ENCODE results near the gene PIP4K2A. TPM values are rescaled to one million over a fixed set of nuclear protein-coding genes. Genes with fewer than 3 reads are reported as not detected.
"Not testable (repeated sequence)": the region's sequence is repeated elsewhere in the genome, so short reads cannot be mapped to it uniquely, and the experiment has no call there.

PIP4K2A gene
- total and polyA plus RNA-seq, 5 donors from 2014 or later = 41.3 to 156 (median 55.2) TPM

DNA sequence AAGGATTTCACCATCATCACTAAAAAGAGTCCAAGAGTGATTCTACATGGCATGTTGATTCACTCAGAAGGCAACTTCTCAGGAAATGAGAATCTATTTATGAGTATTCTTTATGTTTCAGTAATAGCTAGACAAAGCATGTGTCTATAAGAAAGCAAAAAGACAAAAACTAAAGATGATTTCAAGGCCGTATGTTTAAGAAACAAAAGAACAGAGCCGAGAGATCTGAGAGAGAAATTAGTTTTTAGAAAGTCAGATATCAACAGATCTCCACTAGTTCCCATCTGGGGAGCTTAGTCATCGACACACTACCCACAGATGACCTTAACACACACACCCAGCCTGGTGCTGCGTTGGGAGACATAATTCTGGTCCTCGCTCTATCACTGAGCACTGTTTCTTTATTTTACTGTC is 21.0 kb downstream of the PIP4K2A start:
- no peaks in the 10 kb centered on the region for H3K9me3 ChIP-seq (ENCODE audit: control insufficient read depth in 2 of 2, low read length in 2 of 2)
- DNase-seq (peak in 1 of 3 donors; percentile 37), ATAC-seq (ENCODE audit: low read depth in 2 of 2) (peak; percentile 69 to 74)
- H3K27me3 ChIP-seq (ENCODE audit: control insufficient read depth, insufficient read depth, low read length) = no peaks in the 10 kb centered on the region
- H3K27ac ChIP-seq (ENCODE audit: insufficient read depth, low read length, poor library complexity, severe bottlenecking) = peak overlapping the region; percentile 66
- peak overlapping the region; percentile 2 to 84 (median 70) for H3K4me3 Mint-ChIP-seq
- peaks cover 56 to 96% (median 73%) of the 10 kb centered on the region in 4 donors for H3K4me1 Mint-ChIP-seq
- no peaks in the 10 kb centered on the region for H3K9me3 Mint-ChIP-seq
- H3K4me3 ChIP-seq (ENCODE audit: low read depth, low read length) = peak overlapping the region; percentile 67
- no peaks in the 10 kb centered on the region for H3K36me3 Mint-ChIP-seq
- H3K27ac Mint-ChIP-seq = peak overlapping the region; percentile 83 to 94 (median 94)
- H3K4me1 ChIP-seq (ENCODE audit: control insufficient read depth, insufficient read depth, low read length, poor library complexity, severe bottlenecking) = peaks cover 77% of the 10 kb centered on the region
- H3K27me3 Mint-ChIP-seq = no peaks in the 10 kb centered on the region
- H3K36me3 ChIP-seq (ENCODE audit: control insufficient read depth, insufficient read depth, low read length) = peaks cover 6% of the 10 kb centered on the region

DNA sequence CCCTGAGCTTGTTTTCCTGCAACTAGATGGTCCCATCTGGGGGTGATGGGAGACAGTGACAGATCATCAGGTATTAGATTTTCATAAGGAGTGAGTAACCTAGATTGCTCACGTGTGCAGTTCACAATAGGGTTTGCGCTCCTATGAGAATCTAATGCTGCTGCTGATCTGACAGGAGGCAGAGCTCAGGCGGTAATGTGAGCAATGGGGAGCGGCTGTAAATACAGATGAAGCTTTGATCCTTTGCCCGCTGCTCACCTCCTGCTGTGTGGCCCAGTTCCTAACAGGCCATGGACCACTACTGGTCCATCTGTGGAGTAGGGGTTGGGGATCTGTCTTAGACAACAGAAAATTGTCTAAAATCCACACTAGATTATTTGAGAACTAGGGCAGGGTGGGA is 22.3 kb downstream of the PIP4K2A start:
- not testable (repeated sequence) for H3K27me3 Mint-ChIP-seq; H3K4me3 ChIP-seq (ENCODE audit: low read depth, low read length); ATAC-seq (ENCODE audit: low read depth in 2 of 2); H3K36me3 ChIP-seq (ENCODE audit: control insufficient read depth, insufficient read depth, low read length); H3K36me3 Mint-ChIP-seq; H3K9me3 Mint-ChIP-seq; H3K27me3 ChIP-seq (ENCODE audit: control insufficient read depth, insufficient read depth, low read length); DNase-seq; H3K9me3 ChIP-seq (ENCODE audit: control insufficient read depth in 2 of 2, low read length in 2 of 2)
- Mint-ChIP-seq H3K4me3 (peak overlapping the region in 3 of 4 donors; percentile 2 to 36 (median 15)), H3K4me1 (peaks cover 65 to 96% (median 81%) of the 10 kb centered on the region in 4 donors), H3K27ac (peak overlapping the region; percentile 78 to 94 (median 94))
- H3K27ac ChIP-seq (ENCODE audit: insufficient read depth, low read length, poor library complexity, severe bottlenecking) = peak overlapping the region; percentile 50
- peaks cover 77% of the 10 kb centered on the region for H3K4me1 ChIP-seq (ENCODE audit: control insufficient read depth, insufficient read depth, low read length, poor library complexity, severe bottlenecking)

DNA sequence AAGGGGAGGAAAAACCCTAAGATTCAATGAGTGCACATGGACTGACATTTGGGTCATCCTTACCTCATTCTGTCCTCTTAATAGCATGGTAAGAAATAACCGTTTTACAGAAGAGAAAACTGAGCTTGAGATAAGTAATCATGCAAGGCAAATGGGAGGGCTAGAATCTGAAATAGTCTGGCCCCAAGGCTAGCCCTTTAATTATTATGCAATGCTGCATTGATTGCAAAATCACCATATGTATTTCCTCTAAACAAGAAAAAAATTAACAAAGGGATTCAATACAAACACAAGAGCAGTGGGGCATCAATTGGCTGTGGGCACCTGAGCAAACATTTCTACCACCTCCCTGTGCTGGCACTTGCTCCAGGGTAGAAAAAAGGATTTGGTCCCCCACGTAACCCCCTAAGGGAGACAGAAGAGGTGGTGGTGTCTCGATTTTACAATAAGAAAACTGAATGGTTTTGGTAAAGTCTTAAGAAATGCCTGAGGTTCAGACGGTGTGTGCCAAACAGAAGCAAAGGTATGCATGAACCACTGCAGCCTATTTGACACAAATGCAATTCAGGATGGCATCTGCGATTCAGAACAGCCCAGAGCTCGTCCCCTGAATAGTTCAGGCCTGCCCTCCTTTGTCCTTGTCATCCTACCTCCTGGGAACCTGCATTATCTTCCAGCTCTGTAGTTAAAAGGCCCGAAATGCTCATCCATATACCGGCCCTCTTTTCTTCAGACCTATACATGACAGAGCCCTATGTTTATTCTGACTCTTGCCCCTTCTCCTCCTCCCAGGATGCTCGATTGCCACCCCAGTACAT is 23.6 kb downstream of the PIP4K2A start:
- Histone ChIP-seq H3K27ac (ENCODE audit: insufficient read depth, low read length, poor library complexity, severe bottlenecking) (peak overlapping the region; percentile 57), H3K4me1 (ENCODE audit: control insufficient read depth, insufficient read depth, low read length, poor library complexity, severe bottlenecking) (peaks cover 83% of the 10 kb centered on the region), H3K36me3 (ENCODE audit: control insufficient read depth, insufficient read depth, low read length) (no peaks in the 10 kb centered on the region), H3K4me3 (ENCODE audit: low read depth, low read length) (peak overlapping the region; percentile 51), H3K9me3 (ENCODE audit: control insufficient read depth in 2 of 2, low read length in 2 of 2) (no peaks in the 10 kb centered on the region), H3K27me3 (ENCODE audit: control insufficient read depth, insufficient read depth, low read length) (no peaks in the 10 kb centered on the region)
- peak overlapping the region; percentile 12 to 59 (median 22) for H3K4me3 Mint-ChIP-seq
- H3K36me3 Mint-ChIP-seq = peaks cover 3% of the 10 kb centered on the region
- ATAC-seq (ENCODE audit: low read depth in 2 of 2) = no peak
- DNase-seq = no peak
- H3K9me3 Mint-ChIP-seq = no peaks in the 10 kb centered on the region
- peak overlapping the region; percentile 82 to 95 (median 94) for H3K27ac Mint-ChIP-seq
- H3K4me1 Mint-ChIP-seq = peaks cover 60 to 99% (median 83%) of the 10 kb centered on the region in 4 donors
- no peaks in the 10 kb centered on the region for H3K27me3 Mint-ChIP-seq

GRCh38 chr10:22690158-22690557 is 24.2 kb downstream of the PIP4K2A start:
- H3K27ac ChIP-seq (ENCODE audit: insufficient read depth, low read length, poor library complexity, severe bottlenecking) = peak overlapping the region; percentile 51
- H3K36me3 Mint-ChIP-seq = peaks cover 3% of the 10 kb centered on the region
- H3K4me1 ChIP-seq (ENCODE audit: control insufficient read depth, insufficient read depth, low read length, poor library complexity, severe bottlenecking) = peaks cover 89% of the 10 kb centered on the region
- H3K27me3 ChIP-seq (ENCODE audit: control insufficient read depth, insufficient read depth, low read length) = no peaks in the 10 kb centered on the region
- no peak for DNase-seq
- H3K4me3 Mint-ChIP-seq = peak overlapping the region in 1 of 4 donors; percentile 31
- no peak for ATAC-seq (ENCODE audit: low read depth in 2 of 2)
- H3K36me3 ChIP-seq (ENCODE audit: control insufficient read depth, insufficient read depth, low read length) = no peaks in the 10 kb centered on the region
- H3K27me3 Mint-ChIP-seq = no peaks in the 10 kb centered on the region
- H3K27ac Mint-ChIP-seq = peak overlapping the region in 2 of 3 donors; percentile 94 to 95
- H3K9me3 ChIP-seq (ENCODE audit: control insufficient read depth in 2 of 2, low read length in 2 of 2) = no peaks in the 10 kb centered on the region
- peak overlapping the region; percentile 51 for H3K4me3 ChIP-seq (ENCODE audit: low read depth, low read length)
- no peaks in the 10 kb centered on the region for H3K9me3 Mint-ChIP-seq
- peaks cover 56 to 99% (median 83%) of the 10 kb centered on the region in 4 donors for H3K4me1 Mint-ChIP-seq

DNA sequence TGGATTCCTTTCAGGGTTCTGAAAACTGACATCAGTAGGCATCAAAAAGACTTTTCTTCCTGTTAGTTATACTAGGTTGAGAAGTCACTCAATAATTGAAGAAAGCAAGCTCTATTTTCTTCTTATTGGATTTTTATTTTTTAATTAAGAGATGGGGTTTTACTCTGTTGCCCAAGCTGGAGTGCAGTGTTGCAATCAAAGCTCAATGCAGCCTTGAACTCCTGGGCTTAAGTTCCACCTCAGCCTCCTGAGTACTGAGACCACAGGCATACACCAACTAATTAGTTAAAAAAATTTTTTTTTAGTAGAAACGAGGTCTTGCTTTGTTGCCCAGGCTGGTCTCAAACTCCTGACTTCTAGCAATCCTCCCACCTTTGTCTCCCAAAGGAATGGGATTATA is 28.0 kb downstream of the PIP4K2A start:
- H3K36me3 ChIP-seq (ENCODE audit: control insufficient read depth, insufficient read depth, low read length) = no peaks in the 10 kb centered on the region
- H3K9me3 ChIP-seq (ENCODE audit: control insufficient read depth in 2 of 2, low read length in 2 of 2) = no peaks in the 10 kb centered on the region
- no peaks in the 10 kb centered on the region for H3K27me3 ChIP-seq (ENCODE audit: control insufficient read depth, insufficient read depth, low read length)
- Mint-ChIP-seq H3K4me1 (peaks cover 64 to 98% (median 83%) of the 10 kb centered on the region in 4 donors), H3K27me3 (no peaks in the 10 kb centered on the region), H3K4me3 (peak overlapping the region in 1 of 4 donors; percentile 19), H3K36me3 (peaks cover 3% of the 10 kb centered on the region), H3K9me3 (no peaks in the 10 kb centered on the region), H3K27ac (peak overlapping the region in 2 of 3 donors; percentile 96 to 98)
- H3K4me3 ChIP-seq (ENCODE audit: low read depth, low read length) = peak overlapping the region; percentile 5
- ATAC-seq (ENCODE audit: low read depth in 2 of 2) (no peak), DNase-seq (no peak)
- H3K4me1 ChIP-seq (ENCODE audit: control insufficient read depth, insufficient read depth, low read length, poor library complexity, severe bottlenecking) = peaks cover 99% of the 10 kb centered on the region
- H3K27ac ChIP-seq (ENCODE audit: insufficient read depth, low read length, poor library complexity, severe bottlenecking) = peak overlapping the region; percentile 92

- Histone ChIP-seq H3K4me1 (ENCODE audit: control insufficient read depth, insufficient read depth, low read length, poor library complexity, severe bottlenecking) (peaks cover 99% of the 10 kb centered on the region), H3K36me3 (ENCODE audit: control insufficient read depth, insufficient read depth, low read length) (no peaks in the 10 kb centered on the region), H3K4me3 (ENCODE audit: low read depth, low read length) (no peak overlapping the region), H3K9me3 (ENCODE audit: control insufficient read depth in 2 of 2, low read length in 2 of 2) (no peaks in the 10 kb centered on the region), H3K27me3 (ENCODE audit: control insufficient read depth, insufficient read depth, low read length) (no peaks in the 10 kb centered on the region), H3K27ac (ENCODE audit: insufficient read depth, low read length, poor library complexity, severe bottlenecking) (peak overlapping the region; percentile 92)
- peak overlapping the region in 1 of 4 donors; percentile 19 for H3K4me3 Mint-ChIP-seq
- ATAC-seq (ENCODE audit: low read depth in 2 of 2) (no peak), DNase-seq (no peak)
- H3K9me3 Mint-ChIP-seq = no peaks in the 10 kb centered on the region
- H3K27me3 Mint-ChIP-seq = no peaks in the 10 kb centered on the region
- peaks cover 64 to 98% (median 82%) of the 10 kb centered on the region in 4 donors for H3K4me1 Mint-ChIP-seq
- H3K36me3 Mint-ChIP-seq = peaks cover 3% of the 10 kb centered on the region
- H3K27ac Mint-ChIP-seq = peak overlapping the region in 2 of 3 donors; percentile 96 to 98
Measured at GRCh38 chr10:22685926-22686325, 28.5 kb downstream of the PIP4K2A start.

DNA sequence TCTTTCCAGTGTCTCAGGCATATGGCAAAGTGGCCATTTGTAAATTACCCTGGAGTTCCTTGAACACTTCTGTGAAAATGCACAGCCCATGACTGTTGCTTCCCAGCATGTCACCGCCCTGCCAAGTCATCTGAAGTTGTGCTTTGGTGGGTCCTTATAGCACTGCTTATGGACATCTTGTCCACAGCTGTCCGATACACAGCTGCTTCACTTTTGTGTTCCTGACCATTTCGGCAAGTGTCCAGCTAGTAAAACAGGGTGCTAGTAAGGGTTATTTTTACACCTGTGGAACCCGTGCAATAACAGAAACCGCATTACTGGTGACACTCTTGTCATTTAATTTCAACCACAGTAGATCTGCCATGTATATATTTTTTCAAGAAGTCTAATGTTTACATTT is 29.7 kb downstream of the PIP4K2A start:
- peak overlapping the region; percentile 59 to 81 (median 73) for H3K4me3 Mint-ChIP-seq
- no peak for ATAC-seq (ENCODE audit: low read depth in 2 of 2)

More for the DNA sequence above, 29.7 kb downstream of the PIP4K2A start:
- Histone ChIP-seq H3K27ac (ENCODE audit: insufficient read depth, low read length, poor library complexity, severe bottlenecking) (peak overlapping the region; percentile 92), H3K4me1 (ENCODE audit: control insufficient read depth, insufficient read depth, low read length, poor library complexity, severe bottlenecking) (peaks cover 98% of the 10 kb centered on the region), H3K27me3 (ENCODE audit: control insufficient read depth, insufficient read depth, low read length) (no peaks in the 10 kb centered on the region), H3K9me3 (ENCODE audit: control insufficient read depth in 2 of 2, low read length in 2 of 2) (no peaks in the 10 kb centered on the region), H3K36me3 (ENCODE audit: control insufficient read depth, insufficient read depth, low read length) (no peaks in the 10 kb centered on the region), H3K4me3 (ENCODE audit: low read depth, low read length) (peak overlapping the region; percentile 62)
- peaks cover 3% of the 10 kb centered on the region for H3K36me3 Mint-ChIP-seq
- H3K4me1 Mint-ChIP-seq = peaks cover 54 to 94% (median 75%) of the 10 kb centered on the region in 4 donors
- no peaks in the 10 kb centered on the region for H3K27me3 Mint-ChIP-seq
- no peak for DNase-seq
- peak overlapping the region; percentile 95 to 98 (median 98) for H3K27ac Mint-ChIP-seq
- H3K9me3 Mint-ChIP-seq = no peaks in the 10 kb centered on the region

Measured in CD4-positive, CD25-positive, alpha-beta regulatory T cell (primary cell).